Stimulated activated CD4-positive, alpha-beta T cell treated with anti-CD3 and anti-CD28 coated beads, TNF-alpha, amount 100 ng/mL, for 48 hours (primary cell): Measurements from ENCODE around the gene WDFY4.

Source experiments
- DNase-seq, 3 donors: peaks; one replicate each; pipeline ENCODE4 v3.0.0-alpha.2; 2020; ENCODE audit warnings: low read depth in 3 of 3

Gene WDFY4

GRCh38 chr10:48817141-48817540, 132.5 kb downstream of the WDFY4 start:
- no peak for DNase-seq

GRCh38 chr10:48818081-48818480, 133.4 kb downstream of the WDFY4 start:
- DNase-seq = no peak

GRCh38 chr10:48818861-48819520, 134.3 kb downstream of the WDFY4 start:
- DNase-seq = no peak

GRCh38 chr10:48819783-48820182, 135.1 kb downstream of the WDFY4 start:
- no peak for DNase-seq

- DNase-seq = no peak
These were observed 135.6 kb downstream of the WDFY4 start for GRCh38 chr10:48820231-48820630.

- DNase-seq = no peak
These were observed 136.0 kb downstream of the WDFY4 start for GRCh38 chr10:48820699-48821098.

GRCh38 chr10:48821111-48821510, 136.4 kb downstream of the WDFY4 start:
- DNase-seq = no peak

DNA sequence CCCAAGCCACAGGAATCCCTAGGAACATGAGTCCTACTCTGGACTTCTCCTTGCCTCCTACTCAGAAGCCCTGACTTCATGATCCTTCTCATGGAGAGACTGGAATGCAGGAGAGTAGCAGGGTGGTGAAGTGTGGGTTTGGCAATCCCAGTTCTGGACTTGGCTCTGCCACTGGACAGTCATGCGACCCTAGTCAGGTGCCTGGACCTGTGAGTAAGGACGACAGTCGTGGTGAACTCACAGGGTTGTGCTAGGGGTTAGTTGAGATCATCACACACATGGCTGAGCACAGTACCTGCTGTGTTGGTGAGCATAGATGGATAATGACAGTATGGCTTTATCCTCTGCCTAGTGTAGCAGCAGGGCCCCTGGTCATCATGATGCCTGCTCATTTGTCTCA, 137.0 kb downstream of the WDFY4 start:
- no peak for DNase-seq

- no peak for DNase-seq
These were observed 149.0 kb downstream of the WDFY4 start for GRCh38 chr10:48833674-48834073.

DNA sequence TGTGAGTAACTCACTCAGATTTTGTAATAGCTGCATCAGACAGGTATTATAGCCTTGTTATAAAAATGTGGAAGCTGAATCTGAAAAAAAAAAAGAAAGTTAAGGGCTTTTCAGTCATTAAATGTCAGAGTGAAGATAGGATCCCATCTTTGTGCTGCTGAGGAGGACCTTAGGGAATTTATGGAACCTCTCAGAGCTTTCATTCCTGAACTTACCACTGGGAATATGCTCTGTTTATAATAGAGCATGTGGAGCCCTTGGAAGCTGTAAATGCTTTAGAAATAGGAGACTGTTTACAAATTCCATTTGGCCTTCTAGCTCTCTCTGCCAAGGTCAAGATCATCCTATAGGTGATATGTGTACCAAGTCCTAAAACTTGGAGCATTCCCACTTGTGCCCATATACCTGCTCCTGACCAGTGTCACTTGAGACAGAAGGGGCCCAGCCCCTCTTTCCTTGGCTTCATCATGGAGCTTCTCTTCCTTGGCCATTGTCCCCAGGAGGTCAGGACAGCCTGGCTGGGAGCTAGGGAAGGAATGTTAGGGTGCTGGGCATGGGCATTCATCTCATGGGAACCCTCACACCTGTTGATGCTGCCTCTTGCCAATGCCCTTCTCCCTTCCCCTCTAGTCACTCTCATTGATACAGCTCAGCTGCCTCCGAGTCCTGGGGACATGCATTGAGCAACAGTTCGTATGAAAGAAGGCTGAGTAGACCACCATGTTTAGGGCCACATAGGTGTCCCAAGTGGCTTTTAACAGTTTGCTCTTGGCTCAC, 149.7 kb downstream of the WDFY4 start:
- DNase-seq = no peak

- DNase-seq = no peak
These were observed 151.1 kb downstream of the WDFY4 start for GRCh38 chr10:48835781-48836180.

DNA sequence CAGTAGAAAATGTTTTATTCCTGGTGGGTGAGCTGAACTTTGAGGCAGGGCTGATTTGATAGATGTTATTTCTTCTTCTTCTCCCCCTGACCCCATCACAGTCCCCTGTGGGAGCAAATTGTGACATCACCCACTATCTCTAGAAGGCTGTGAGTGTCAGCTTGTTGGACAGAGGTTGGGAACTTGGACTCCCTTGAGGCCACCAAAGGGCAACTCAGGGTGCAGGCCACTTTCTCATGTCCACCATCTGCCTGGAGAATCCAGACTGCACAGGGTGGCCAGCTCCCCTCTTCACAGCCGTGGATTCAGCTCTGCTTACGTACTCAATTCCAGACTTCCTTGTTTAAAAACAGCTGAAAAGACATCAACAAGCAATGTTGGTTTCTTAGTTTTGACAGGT, 151.9 kb downstream of the WDFY4 start:
- no peak for DNase-seq

- no peak for DNase-seq
These were observed 154.2 kb downstream of the WDFY4 start for GRCh38 chr10:48838834-48839233.

DNA sequence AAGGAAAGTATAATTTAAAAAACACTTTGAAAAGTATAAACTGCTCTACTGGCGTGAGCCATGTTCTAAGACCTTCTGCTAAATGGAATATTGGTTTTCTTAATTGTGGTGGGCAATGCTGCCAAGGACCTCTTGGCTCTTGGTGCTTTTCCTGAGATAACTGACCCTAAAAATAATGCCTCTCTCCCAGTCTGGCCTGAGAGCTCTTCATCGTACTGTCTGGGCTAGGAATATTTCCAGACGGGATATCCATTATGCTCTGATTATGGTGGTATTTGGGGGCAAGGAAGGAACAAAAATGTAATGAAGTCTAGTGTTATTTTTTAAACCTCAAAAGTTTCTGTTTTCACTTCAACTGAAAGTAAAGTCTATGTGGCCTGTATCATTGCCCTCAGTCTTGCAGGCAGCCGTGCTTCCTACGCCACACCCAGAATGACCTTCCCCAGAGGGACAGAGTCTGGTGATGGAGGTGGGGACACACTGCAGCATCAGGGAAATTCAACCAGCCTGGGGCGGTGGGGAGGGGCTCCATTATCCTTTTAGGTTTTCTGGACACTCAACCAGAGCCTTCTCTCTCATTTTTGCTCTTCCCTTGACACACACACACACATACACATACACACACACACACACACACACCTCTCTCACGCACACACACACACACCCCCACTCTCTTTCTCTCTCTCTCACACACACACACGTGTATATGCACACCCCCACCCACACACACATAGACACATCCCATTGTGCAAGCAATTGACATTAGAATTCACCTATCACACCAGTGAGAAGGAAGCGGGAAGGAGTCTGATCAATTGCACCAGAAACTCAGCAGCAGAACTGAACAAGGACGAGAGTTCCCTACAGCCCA, 155.4 kb downstream of the WDFY4 start:
- no peak for DNase-seq

GRCh38 chr10:48842231-48842630, 157.6 kb downstream of the WDFY4 start:
- no peak for DNase-seq

- no peak for DNase-seq
These were observed 158.5 kb downstream of the WDFY4 start for GRCh38 chr10:48843198-48843597.

- DNase-seq = no peak
These were observed 159.9 kb downstream of the WDFY4 start for GRCh38 chr10:48844616-48845015.

- no peak for DNase-seq
These were observed 160.8 kb downstream of the WDFY4 start for GRCh38 chr10:48845512-48845911.

- no peak for DNase-seq
These were observed 163.0 kb downstream of the WDFY4 start for GRCh38 chr10:48847691-48848090.

DNA sequence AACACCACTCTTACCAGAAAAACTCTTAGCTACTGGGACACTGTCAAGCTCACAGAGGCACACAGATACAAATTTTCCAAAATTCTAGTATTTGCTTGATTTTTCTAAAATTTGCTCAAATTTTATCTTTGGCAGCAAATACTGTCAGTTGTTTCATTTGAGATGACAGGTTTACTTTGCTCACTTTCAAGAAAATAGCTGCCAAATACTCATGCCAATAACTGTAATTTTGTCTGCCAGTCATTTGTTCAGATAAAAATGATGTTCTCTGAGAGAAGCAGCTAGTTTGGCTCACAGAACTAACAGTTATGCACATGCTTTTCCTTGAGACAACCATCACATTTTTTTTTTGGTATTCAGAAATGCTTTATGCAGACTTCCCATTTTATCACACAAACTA, 172.2 kb downstream of the WDFY4 start:
- DNase-seq = no peak

DNA sequence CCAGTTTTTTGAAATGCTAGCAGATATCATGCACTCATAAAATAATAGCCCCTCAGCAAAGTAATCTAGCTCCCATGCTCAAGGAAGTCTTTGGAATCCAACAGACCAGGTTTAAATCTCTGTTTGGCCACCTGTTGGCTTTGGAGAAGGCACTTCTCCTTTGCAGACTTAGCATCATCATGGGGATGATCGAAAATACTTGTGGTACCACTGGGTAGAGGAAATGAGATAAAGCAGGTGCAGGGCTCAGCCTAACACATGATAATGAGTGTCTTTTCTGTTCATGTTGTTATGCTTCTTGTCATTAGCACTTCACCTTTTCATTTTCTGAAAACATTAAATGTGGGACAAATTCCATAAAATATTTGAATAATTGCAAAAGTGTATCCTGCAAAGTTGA, 187.6 kb downstream of the WDFY4 start:
- no peak for DNase-seq

DNA sequence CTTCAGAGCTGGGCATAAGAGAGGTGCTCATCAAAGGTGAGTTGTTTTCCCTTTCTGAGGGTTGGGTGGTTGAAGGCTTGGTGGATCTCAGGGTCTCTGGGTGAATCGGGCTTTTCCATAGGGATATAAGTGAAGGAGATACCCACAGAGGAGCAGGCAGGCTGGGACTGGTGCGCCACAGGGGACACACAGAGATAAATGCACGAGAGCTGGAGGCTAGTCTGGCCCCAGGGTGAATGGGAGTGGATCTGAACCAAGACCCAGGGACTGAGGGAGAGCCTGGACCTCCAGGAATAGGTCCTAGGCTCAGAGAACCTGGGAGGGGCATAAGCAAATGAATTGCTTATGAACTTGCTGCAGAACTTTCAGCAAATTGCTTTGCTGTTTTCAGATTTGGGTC, 193.4 kb downstream of the WDFY4 start:
- no peak for DNase-seq

DNA sequence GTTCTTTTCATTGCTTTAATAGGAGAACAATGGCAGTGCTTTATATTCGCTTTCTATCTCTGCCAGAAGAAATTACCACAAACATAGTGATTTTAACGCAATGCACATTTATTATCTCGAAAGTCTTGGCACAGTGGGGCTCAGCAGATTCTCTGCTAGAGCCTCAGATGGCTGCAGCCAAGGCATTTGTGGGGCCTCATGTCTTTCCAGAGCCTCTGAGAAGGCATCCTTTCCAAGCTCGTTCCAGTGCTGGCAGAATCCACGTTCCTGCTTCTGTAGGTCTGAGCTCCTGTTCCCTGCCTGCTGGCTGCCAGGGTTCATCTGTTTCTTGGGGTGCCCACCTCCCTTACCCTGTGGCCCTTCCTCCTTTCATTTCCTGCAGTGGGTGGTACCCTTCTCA, 194.8 kb downstream of the WDFY4 start:
- no peak for DNase-seq
